Measurements from ENCODE around the gene LHPP. TPM values are rescaled to one million over a fixed set of nuclear protein-coding genes. Genes with fewer than 3 reads are reported as not detected.

LHPP gene
- total RNA-seq, 1 donor from 2014 or later = 7.6 TPM

- intact Hi-C loops (cut with micrococcal nuclease) = no loop called here
- Histone ChIP-seq H3K27me3 (ENCODE audit: low read depth) (no peaks in the 10 kb centered on the region), H3K4me1 (no peaks in the 10 kb centered on the region), H3K9me3 (replicated peaks) (no peaks in the 10 kb centered on the region), H3K27ac (replicated peaks) (no peak overlapping the region), H3K4me3 (no peak overlapping the region), H3K36me3 (no peaks in the 10 kb centered on the region)
- TF ChIP-seq CTCF (IDR thresholded peaks at IDR 0.05; ENCODE audit: borderline replicate concordance) = no peak
- DNase-seq = no peak
Observed at GRCh38 chr10:124605001-124605370, 143.4 kb downstream of the LHPP start.

DNA sequence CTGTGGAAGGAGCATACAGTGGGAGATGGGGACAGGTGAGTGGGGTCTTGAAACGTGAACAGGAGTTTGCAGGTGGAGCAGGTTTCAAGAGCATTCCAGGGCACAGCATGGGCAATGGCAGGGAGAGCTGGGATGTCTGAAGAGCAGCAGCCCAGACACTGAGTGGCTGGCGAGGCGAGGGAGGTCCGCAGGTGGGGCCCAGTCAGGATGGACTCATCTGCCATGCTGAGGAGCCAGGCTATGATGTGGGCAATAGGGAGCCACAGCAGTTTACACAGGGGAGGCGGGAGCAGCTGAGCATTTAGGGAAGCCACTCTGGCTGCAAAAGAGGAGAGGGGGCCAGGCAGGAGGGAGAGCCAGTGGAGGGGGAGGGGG lies 143.8 kb downstream of the LHPP start:
- no peak for DNase-seq
- Histone ChIP-seq H3K4me1 (no peaks in the 10 kb centered on the region), H3K27ac (replicated peaks) (no peak overlapping the region), H3K4me3 (no peak overlapping the region), H3K9me3 (replicated peaks) (no peaks in the 10 kb centered on the region), H3K27me3 (ENCODE audit: low read depth) (no peaks in the 10 kb centered on the region), H3K36me3 (no peaks in the 10 kb centered on the region)
- intact Hi-C loops (cut with micrococcal nuclease) = no loop called here
- no peak for TF ChIP-seq CTCF (IDR thresholded peaks at IDR 0.05; ENCODE audit: borderline replicate concordance)

DNA sequence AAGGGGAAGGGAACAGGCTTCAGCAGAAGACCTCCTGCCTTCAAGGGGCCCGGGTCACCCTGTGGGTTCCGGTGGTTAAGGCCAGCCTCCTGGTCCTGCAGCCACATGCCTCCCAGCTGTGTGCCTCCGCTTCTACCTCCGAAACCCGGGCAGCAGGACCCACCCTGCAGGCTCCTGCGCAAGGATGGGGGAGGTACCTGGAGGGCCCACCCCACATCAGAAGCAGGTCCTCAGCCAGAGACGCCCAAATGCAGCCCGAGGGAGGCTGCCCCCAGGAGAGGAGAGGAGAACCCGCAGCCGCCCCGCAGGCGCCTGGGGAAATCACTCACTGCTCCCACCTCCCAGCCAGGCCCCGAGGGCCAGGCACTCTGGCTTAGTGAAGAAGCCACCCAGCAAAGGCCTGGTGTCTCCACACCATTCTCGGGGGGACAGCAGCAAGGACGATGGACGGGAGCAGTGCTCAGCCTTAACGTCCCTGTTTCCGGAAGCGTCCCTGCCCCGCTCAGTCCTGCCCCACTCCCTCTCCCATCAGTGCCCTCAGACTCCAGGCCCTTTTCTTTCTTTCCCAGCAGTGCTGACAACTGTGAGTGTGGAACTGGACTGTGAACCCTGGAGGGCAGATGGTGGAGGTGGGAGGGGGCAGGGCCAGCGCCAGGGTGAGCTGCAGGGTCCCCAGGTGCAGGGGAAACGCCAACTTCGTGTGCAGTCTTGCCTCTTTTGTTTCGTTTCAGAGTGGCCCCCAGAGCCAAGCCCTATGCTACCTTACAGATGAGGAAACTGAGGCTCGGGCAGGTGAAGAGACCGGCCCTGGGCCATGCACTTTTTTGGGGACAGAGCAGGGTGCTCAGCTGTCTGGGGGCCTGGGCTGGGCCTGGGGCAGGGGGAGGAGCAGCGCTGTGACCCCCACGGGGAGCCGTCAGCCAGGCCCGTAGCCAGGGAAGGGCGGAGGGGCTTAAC lies 144.5 kb downstream of the LHPP start:
- no peak for TF ChIP-seq CTCF (IDR thresholded peaks at IDR 0.05; ENCODE audit: borderline replicate concordance)
- H3K27me3 ChIP-seq (ENCODE audit: low read depth) = no peaks in the 10 kb centered on the region
- no peaks in the 10 kb centered on the region for H3K9me3 ChIP-seq (replicated peaks)
- DNase-seq = no peak
- intact Hi-C loops (cut with micrococcal nuclease) = no loop called here
- no peak overlapping the region for H3K27ac ChIP-seq (replicated peaks)
- H3K4me3 ChIP-seq = no peak overlapping the region
- H3K36me3 ChIP-seq = no peaks in the 10 kb centered on the region
- H3K4me1 ChIP-seq = no peaks in the 10 kb centered on the region

- no peaks in the 10 kb centered on the region for H3K9me3 ChIP-seq (replicated peaks)
- no peaks in the 10 kb centered on the region for H3K36me3 ChIP-seq
- H3K4me1 ChIP-seq = no peaks in the 10 kb centered on the region
- DNase-seq = no peak
- H3K27me3 ChIP-seq (ENCODE audit: low read depth) = no peaks in the 10 kb centered on the region
- H3K4me3 ChIP-seq = no peak overlapping the region
- no peak for TF ChIP-seq CTCF (IDR thresholded peaks at IDR 0.05; ENCODE audit: borderline replicate concordance)
- no peak overlapping the region for H3K27ac ChIP-seq (replicated peaks)
- intact Hi-C loops (cut with micrococcal nuclease) = no loop called here
Observed at GRCh38 chr10:124606822-124607221, 145.2 kb downstream of the LHPP start.

GRCh38 chr10:124607693-124608092 lies 146.1 kb downstream of the LHPP start:
- H3K4me1 ChIP-seq = peaks cover 4% of the 10 kb centered on the region
- no peak overlapping the region for H3K27ac ChIP-seq (replicated peaks)
- TF ChIP-seq CTCF (IDR thresholded peaks at IDR 0.05; ENCODE audit: borderline replicate concordance) = no peak
- no peak overlapping the region for H3K4me3 ChIP-seq
- H3K27me3 ChIP-seq (ENCODE audit: low read depth) = no peaks in the 10 kb centered on the region
- H3K36me3 ChIP-seq = no peaks in the 10 kb centered on the region
- no peaks in the 10 kb centered on the region for H3K9me3 ChIP-seq (replicated peaks)
- DNase-seq = no peak
- intact Hi-C loops (cut with micrococcal nuclease) = no loop called here
